Measurements from ENCODE around the gene COX10.

Gene COX10

GRCh38 chr17:14116263-14117024, 47.1 kb downstream of the COX10 start:
- H3K27me3 ChIP-seq (ENCODE audit: control insufficient read depth, insufficient read depth, low read length), result no peaks in the 10 kb centered on the region
- H3K9me3 ChIP-seq (ENCODE audit: control insufficient read depth, insufficient read depth, low read length), result no peaks in the 10 kb centered on the region
- WGBS (ENCODE audit: insufficient coverage, insufficient read length), result no CpG with 5 or more reads among the region's 4 CpGs
- H3K27ac ChIP-seq (ENCODE audit: low read length), result no peak overlapping the region
- no peak for DNase-seq (ENCODE audit: low read depth, low spot score)
- H3K4me3 ChIP-seq (ENCODE audit: low read length), result no peak overlapping the region
- H3K36me3 ChIP-seq (ENCODE audit: control insufficient read depth, insufficient read depth, low read length), result no peaks in the 10 kb centered on the region
- no peaks in the 10 kb centered on the region for H3K4me1 ChIP-seq (ENCODE audit: control insufficient read depth, insufficient read depth, low read length)

DNA sequence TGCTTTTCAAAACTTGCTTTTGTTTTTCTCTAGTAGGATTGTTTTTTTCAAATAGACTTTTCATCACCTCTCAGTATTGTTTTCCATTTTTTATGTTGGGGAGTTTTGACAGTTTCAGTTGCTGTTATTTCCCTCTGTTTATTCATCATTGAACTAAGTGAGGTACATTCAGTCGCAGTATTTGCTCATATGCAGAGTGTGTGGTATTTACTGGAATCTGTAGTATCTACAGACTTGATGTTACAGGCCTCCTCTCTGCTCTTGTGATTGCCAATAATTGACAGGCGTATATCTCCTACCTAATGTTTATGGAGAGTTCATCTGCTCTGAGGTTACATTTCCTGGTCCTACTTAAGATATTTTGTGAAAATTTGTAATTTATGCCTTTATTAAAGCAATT, 49.6 kb downstream of the COX10 start:
- no peaks in the 10 kb centered on the region for H3K4me1 ChIP-seq (ENCODE audit: control insufficient read depth, insufficient read depth, low read length)
- DNase-seq (ENCODE audit: low read depth, low spot score), result no peak
- no peak overlapping the region for H3K27ac ChIP-seq (ENCODE audit: low read length)
- no peaks in the 10 kb centered on the region for H3K9me3 ChIP-seq (ENCODE audit: control insufficient read depth, insufficient read depth, low read length)
- H3K27me3 ChIP-seq (ENCODE audit: control insufficient read depth, insufficient read depth, low read length), result no peaks in the 10 kb centered on the region
- no peaks in the 10 kb centered on the region for H3K36me3 ChIP-seq (ENCODE audit: control insufficient read depth, insufficient read depth, low read length)
- H3K4me3 ChIP-seq (ENCODE audit: low read length), result no peak overlapping the region
- whole genome bisulfite sequencing (ENCODE audit: insufficient coverage, insufficient read length), result no CpG with 5 or more reads among the region's 2 CpGs

DNA sequence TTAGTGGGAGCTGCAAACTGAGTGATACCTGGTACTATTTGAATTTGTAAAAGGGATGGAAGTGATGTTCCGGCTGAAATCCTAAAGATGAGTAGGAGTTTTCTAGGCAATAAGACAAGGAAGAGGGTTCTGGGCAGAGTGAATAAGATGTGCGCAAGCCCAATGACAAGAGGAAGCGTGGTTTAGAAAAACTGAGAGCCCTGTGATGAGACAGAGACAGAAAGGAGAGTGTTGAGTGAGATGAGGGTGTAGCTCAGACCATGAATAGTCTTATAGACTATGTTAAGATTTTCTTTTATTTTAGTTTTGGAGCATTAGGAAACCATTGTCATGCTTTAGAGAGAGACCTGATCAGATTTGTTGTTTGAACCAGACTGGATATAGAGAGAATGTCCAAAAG, 50.2 kb downstream of the COX10 start:
- H3K4me3 ChIP-seq (ENCODE audit: low read length), result no peak overlapping the region
- no peaks in the 10 kb centered on the region for H3K27me3 ChIP-seq (ENCODE audit: control insufficient read depth, insufficient read depth, low read length)
- H3K9me3 ChIP-seq (ENCODE audit: control insufficient read depth, insufficient read depth, low read length), result no peaks in the 10 kb centered on the region
- DNase-seq (ENCODE audit: low read depth, low spot score), result no peak
- WGBS (ENCODE audit: insufficient coverage, insufficient read length), result no CpG with 5 or more reads among the region's 3 CpGs
- no peak overlapping the region for H3K27ac ChIP-seq (ENCODE audit: low read length)
- no peaks in the 10 kb centered on the region for H3K4me1 ChIP-seq (ENCODE audit: control insufficient read depth, insufficient read depth, low read length)
- no peaks in the 10 kb centered on the region for H3K36me3 ChIP-seq (ENCODE audit: control insufficient read depth, insufficient read depth, low read length)

- no peaks in the 10 kb centered on the region for H3K9me3 ChIP-seq (ENCODE audit: control insufficient read depth, insufficient read depth, low read length)
- DNase-seq (ENCODE audit: low read depth, low spot score), result no peak
- H3K27ac ChIP-seq (ENCODE audit: low read length), result no peak overlapping the region
- no CpG with 5 or more reads among the region's 6 CpGs for WGBS (ENCODE audit: insufficient coverage, insufficient read length)
- no peak overlapping the region for H3K4me3 ChIP-seq (ENCODE audit: low read length)
- H3K27me3 ChIP-seq (ENCODE audit: control insufficient read depth, insufficient read depth, low read length), result no peaks in the 10 kb centered on the region
- no peaks in the 10 kb centered on the region for H3K36me3 ChIP-seq (ENCODE audit: control insufficient read depth, insufficient read depth, low read length)
- no peaks in the 10 kb centered on the region for H3K4me1 ChIP-seq (ENCODE audit: control insufficient read depth, insufficient read depth, low read length)
These were observed 52.6 kb downstream of the COX10 start for GRCh38 chr17:14121952-14122351.

DNA sequence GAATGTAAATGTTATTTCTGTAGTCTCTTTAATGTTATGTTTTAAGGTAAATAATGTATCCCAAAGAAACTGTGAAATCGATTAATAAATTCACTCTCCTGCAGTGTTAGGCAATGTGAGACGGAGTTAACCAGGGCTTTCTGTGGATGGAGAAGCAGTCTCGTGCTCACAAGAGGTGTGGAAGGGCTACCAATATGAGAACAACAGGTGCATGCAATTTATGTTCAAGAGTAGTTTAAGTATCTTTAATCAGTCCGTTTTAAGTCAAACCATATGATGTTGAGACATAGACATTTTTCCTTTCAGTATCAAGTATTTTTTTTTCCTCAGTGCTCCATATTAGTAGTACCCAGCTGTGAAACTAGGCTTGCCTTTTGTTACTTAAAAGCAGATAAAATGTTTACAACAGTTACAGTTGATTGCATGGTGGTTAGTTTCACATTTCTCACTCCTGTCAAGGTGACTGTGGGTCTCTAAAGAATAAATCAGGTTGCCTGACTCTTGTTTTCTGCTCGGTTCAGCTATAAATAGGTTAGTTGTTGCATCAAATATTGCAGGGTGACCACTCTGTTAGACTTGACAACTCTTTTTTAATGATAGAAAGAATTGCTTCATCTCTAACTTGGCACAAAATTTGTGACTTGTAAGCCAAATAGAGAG, 54.4 kb downstream of the COX10 start:
- Histone ChIP-seq H3K36me3 (ENCODE audit: control insufficient read depth, insufficient read depth, low read length) (no peaks in the 10 kb centered on the region), H3K27me3 (ENCODE audit: control insufficient read depth, insufficient read depth, low read length) (no peaks in the 10 kb centered on the region), H3K4me3 (ENCODE audit: low read length) (no peak overlapping the region), H3K27ac (ENCODE audit: low read length) (no peak overlapping the region), H3K4me1 (ENCODE audit: control insufficient read depth, insufficient read depth, low read length) (no peaks in the 10 kb centered on the region), H3K9me3 (ENCODE audit: control insufficient read depth, insufficient read depth, low read length) (no peaks in the 10 kb centered on the region)
- WGBS (ENCODE audit: insufficient coverage, insufficient read length), result no CpG with 5 or more reads among the region's 5 CpGs
- DNase-seq (ENCODE audit: low read depth, low spot score), result no peak

- no CpG with 5 or more reads among the region's 4 CpGs for WGBS (ENCODE audit: insufficient coverage, insufficient read length)
- no peak overlapping the region for H3K4me3 ChIP-seq (ENCODE audit: low read length)
- H3K36me3 ChIP-seq (ENCODE audit: control insufficient read depth, insufficient read depth, low read length), result no peaks in the 10 kb centered on the region
- H3K27me3 ChIP-seq (ENCODE audit: control insufficient read depth, insufficient read depth, low read length), result no peaks in the 10 kb centered on the region
- H3K9me3 ChIP-seq (ENCODE audit: control insufficient read depth, insufficient read depth, low read length), result no peaks in the 10 kb centered on the region
- H3K27ac ChIP-seq (ENCODE audit: low read length), result no peak overlapping the region
- no peak for DNase-seq (ENCODE audit: low read depth, low spot score)
- H3K4me1 ChIP-seq (ENCODE audit: control insufficient read depth, insufficient read depth, low read length), result no peaks in the 10 kb centered on the region
These were observed 55.5 kb downstream of the COX10 start for GRCh38 chr17:14124854-14125253.

DNA sequence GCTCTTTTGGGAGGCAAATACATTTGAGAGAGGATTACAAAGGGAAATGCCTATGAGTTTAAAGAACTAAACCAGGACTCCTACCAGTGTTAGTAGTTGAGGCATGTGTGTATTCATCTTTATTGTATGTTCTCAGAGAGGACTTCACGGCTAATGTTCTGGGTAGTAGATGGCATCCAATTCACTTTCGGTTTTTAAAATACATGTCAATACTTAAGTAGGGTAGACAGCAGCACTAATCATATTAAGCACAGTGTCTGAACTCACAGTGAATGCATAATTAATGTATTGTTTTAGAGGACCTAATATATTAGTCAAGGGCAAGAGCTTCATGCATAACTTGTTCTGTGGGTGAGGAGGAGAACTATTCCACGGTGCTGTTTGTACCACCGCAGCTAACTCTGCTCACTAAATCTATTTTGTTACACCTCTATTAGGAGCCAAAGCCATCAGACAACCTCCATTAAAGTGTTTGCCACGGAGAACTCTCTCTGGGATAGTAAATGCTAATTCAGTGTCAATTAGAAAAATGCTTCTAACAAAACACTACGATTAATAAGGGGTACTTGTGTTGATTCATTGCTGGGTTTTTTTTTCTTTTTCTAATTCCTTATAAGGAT, 56.3 kb downstream of the COX10 start:
- DNase-seq (ENCODE audit: low read depth, low spot score), result no peak
- Histone ChIP-seq H3K27ac (ENCODE audit: low read length) (no peak overlapping the region), H3K9me3 (ENCODE audit: control insufficient read depth, insufficient read depth, low read length) (no peaks in the 10 kb centered on the region), H3K27me3 (ENCODE audit: control insufficient read depth, insufficient read depth, low read length) (no peaks in the 10 kb centered on the region), H3K4me3 (ENCODE audit: low read length) (no peak overlapping the region), H3K36me3 (ENCODE audit: control insufficient read depth, insufficient read depth, low read length) (no peaks in the 10 kb centered on the region), H3K4me1 (ENCODE audit: control insufficient read depth, insufficient read depth, low read length) (no peaks in the 10 kb centered on the region; the same call in 1 of the 2 replicates)
- WGBS (ENCODE audit: insufficient coverage, insufficient read length), result no CpG with 5 or more reads among the region's 6 CpGs

DNA sequence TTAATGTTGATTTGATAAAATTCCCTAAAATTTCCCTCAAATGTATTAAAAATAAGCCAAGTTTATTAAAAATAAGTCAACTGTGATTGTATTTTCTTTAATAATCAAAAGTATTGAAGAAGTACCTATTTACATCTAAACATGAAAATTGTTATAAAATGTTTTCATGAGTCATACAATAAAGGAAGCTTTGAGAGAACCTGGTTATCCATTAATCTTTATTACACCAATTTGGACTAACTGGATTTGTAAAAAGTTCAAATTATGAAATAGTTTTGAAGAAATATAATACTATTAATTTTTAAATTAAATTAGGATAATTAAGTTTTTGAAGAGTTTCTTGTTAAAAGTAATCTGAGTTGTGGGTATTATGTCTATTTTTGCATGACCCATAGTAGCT, 63.8 kb downstream of the COX10 start:
- no peak overlapping the region for H3K27ac ChIP-seq (ENCODE audit: low read length)
- DNase-seq (ENCODE audit: low read depth, low spot score), result no peak
- H3K4me1 ChIP-seq (ENCODE audit: control insufficient read depth, insufficient read depth, low read length), result no peaks in the 10 kb centered on the region; the same call in 1 of the 2 replicates
- no peaks in the 10 kb centered on the region for H3K36me3 ChIP-seq (ENCODE audit: control insufficient read depth, insufficient read depth, low read length)
- no peaks in the 10 kb centered on the region for H3K27me3 ChIP-seq (ENCODE audit: control insufficient read depth, insufficient read depth, low read length)
- no peaks in the 10 kb centered on the region for H3K9me3 ChIP-seq (ENCODE audit: control insufficient read depth, insufficient read depth, low read length)
- H3K4me3 ChIP-seq (ENCODE audit: low read length), result no peak overlapping the region

GRCh38 chr17:14134456-14134855, 65.2 kb downstream of the COX10 start:
- Histone ChIP-seq H3K36me3 (ENCODE audit: control insufficient read depth, insufficient read depth, low read length) (no peaks in the 10 kb centered on the region), H3K4me1 (ENCODE audit: control insufficient read depth, insufficient read depth, low read length) (no peaks in the 10 kb centered on the region; the same call in 1 of the 2 replicates), H3K9me3 (ENCODE audit: control insufficient read depth, insufficient read depth, low read length) (no peaks in the 10 kb centered on the region), H3K27me3 (ENCODE audit: control insufficient read depth, insufficient read depth, low read length) (no peaks in the 10 kb centered on the region), H3K27ac (ENCODE audit: low read length) (no peak overlapping the region), H3K4me3 (ENCODE audit: low read length) (no peak overlapping the region)
- WGBS (ENCODE audit: insufficient coverage, insufficient read length), result no CpG with 5 or more reads among the region's 2 CpGs
- DNase-seq (ENCODE audit: low read depth, low spot score), result no peak

- no peak overlapping the region for H3K27ac ChIP-seq (ENCODE audit: low read length)
These were observed 66.7 kb downstream of the COX10 start for GRCh38 chr17:14135906-14136590.

More at GRCh38 chr17:14135906-14136590, 66.7 kb downstream of the COX10 start:
- 100% methylated on average over 1 of the region's 4 CpGs for WGBS (ENCODE audit: insufficient coverage, insufficient read length)
- Histone ChIP-seq H3K4me3 (ENCODE audit: low read length) (no peak overlapping the region), H3K9me3 (ENCODE audit: control insufficient read depth, insufficient read depth, low read length) (no peaks in the 10 kb centered on the region), H3K36me3 (ENCODE audit: control insufficient read depth, insufficient read depth, low read length) (no peaks in the 10 kb centered on the region), H3K27me3 (ENCODE audit: control insufficient read depth, insufficient read depth, low read length) (no peaks in the 10 kb centered on the region), H3K4me1 (ENCODE audit: control insufficient read depth, insufficient read depth, low read length) (no peaks in the 10 kb centered on the region)
- no peak for DNase-seq (ENCODE audit: low read depth, low spot score)

Measured in iPS DF 6.9 (cell line).